AG09319 (cell line): ENCODE measurements around the gene TCF7L2.

Experiments used
- DNase-seq: peaks from one replicate; pipeline ENCODE4 v3.0.0-alpha.2; 2010; ENCODE audit warnings: low read depth; ENCODE audit errors: extremely low read depth
- TF ChIP-seq, protein P1 (sequence below): IDR thresholded peaks from 2 replicates; pipeline ENCODE4 v1.5.1; 2011; ENCODE audit warnings: low read depth, mild to moderate bottlenecking, inconsistent platforms, low read length, moderate library complexity

TCF7L2 gene

DNA sequence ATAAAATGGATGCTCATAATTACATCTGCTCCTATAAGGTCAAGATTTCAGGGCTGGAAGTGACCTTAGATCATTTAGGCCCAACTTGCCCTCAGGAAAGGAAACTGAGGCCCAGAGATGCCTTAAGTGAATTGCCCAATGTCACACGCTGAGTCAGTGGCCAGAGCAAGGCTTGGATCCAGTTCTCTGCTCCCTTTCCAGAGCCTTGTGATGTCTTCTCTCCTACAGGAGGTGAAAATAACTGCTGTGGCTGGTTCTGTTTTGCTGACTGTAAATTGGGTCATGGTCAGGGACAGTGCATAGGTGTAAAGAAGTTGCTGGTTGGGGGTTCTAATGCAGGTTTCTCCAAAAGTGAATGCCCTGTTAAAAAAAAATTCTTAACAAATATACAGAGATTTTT lies 91.3 kb downstream of the TCF7L2 start:
- no peak for DNase-seq
- TF ChIP-seq, protein P1, sequence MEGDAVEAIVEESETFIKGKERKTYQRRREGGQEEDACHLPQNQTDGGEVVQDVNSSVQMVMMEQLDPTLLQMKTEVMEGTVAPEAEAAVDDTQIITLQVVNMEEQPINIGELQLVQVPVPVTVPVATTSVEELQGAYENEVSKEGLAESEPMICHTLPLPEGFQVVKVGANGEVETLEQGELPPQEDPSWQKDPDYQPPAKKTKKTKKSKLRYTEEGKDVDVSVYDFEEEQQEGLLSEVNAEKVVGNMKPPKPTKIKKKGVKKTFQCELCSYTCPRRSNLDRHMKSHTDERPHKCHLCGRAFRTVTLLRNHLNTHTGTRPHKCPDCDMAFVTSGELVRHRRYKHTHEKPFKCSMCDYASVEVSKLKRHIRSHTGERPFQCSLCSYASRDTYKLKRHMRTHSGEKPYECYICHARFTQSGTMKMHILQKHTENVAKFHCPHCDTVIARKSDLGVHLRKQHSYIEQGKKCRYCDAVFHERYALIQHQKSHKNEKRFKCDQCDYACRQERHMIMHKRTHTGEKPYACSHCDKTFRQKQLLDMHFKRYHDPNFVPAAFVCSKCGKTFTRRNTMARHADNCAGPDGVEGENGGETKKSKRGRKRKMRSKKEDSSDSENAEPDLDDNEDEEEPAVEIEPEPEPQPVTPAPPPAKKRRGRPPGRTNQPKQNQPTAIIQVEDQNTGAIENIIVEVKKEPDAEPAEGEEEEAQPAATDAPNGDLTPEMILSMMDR, result no peak

DNA sequence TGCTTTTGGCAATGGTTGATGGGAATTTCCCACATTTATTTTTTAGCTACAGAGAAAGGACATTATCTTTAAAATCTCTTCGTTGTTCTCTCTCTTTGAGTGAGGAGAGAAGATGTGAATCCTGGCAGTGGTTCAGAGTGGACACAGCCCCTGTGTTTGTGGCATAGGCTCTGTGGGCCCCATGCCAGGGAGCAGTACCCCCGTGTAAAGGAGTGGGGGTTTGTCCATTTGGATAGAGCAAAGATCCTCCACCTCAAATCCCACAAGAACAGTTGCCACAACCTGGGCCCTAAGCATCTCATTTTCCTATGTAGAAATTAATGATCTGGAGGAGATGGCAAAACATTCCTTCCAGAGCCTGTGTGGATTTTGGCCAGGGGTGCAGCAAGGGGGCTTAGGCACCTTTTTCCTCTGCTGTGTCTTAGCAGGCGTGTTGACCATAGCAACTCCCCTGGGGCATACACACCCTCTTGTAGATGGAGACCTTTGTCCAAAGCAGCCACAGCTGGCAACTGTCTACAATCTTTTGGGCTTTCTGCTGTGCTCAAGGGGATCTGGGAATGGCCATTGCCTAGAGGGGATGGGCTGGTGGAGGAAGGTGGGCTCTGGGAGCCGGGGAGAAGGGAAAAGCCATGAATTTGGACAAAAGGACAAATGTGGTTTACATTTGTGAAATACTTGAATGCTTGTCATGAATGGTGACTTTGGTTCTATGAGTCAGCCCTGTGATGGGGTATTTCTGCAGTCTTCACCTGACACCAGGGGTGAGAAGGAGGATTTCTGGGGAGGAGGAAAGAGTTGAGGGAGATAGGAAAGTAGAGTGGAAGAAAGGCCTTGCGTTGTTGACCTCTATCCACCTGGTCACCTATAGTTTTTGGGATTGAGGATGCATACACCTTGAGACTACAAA lies 92.0 kb downstream of the TCF7L2 start:
- TF ChIP-seq, protein P1, result no peak

GRCh38 chr10:113042868-113043267 lies 92.8 kb downstream of the TCF7L2 start:
- TF ChIP-seq, protein P1, result no peak
- no peak for DNase-seq

More for the DNA sequence above, 92.0 kb downstream of the TCF7L2 start:
- no peak for DNase-seq

DNA sequence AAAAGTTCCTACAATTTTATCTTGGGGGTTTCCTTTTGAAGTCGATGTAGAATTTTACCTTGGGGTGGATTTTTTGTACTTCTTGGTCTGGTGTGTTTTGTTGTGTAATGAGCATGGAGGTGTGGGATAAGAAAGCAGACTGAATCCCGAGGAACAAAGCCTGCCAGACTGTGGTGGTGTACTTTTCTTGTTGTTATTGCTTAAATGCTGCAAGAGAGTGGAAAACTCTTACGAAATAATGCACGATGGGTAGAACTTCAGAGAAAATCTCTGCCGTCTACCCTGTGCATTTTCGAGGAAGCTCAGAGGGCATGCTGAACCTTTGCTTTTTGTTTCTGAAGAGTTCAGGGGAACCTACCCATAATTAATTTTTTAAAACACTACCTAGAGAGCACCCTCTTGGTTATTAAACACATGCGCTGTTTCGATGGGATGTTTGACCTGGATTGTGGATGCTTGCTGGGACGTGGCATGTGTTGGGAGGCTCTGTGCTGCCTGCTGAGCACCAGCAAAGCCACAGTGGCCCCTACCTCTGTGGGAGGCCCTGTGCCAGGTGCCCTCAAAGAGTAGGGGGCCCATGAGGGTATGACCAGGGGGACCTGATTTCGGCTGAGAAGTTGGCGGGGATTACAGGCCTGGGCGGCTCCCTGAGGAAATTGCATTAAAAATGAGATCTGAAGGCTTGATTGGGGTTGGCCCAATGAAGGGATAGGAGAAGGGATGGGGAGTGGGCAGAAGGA lies 94.1 kb downstream of the TCF7L2 start:
- no peak for DNase-seq
- TF ChIP-seq, protein P1, result no peak

DNA sequence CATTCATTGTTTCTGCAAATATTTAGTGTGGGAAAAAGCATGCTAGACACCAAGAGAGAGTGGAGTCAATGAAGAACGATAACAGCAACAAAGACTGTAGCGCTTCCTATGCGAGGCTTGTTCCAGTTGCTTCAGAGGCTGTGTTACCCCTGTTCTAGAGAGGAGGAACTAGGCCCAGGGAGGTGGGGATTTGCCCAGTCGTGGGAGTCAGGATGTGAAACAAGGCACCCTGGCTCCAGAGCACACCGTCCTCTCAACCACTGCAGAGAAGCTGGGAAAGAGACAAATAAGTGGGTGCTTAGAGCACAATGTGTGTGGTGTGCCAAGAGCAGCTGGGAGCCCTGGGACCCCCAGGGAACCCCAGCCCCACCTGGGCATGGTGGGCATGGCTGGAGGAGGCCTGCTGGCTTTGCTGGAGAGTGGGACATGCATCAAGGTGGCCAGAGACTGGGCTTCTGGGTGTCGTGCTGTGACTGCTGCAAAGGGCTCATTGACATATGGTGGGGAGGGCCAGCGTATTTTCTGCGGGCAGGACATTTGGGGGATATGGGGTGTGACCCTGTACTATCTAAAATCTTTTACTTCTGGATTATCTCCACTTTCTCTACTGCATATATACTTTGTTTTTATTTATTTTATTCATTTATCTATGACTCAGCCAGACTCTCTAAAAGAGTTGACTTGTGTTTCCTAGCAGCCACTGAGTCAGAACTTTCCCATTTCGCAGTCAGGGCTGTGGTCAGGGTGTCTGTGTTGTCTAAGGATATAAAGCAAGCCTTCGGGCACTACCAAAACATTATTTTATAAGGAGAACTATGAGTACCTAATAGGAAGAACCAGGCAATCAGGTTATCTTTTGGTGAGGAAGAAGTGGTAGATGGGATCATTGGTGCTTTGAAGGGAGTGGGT lies 95.4 kb downstream of the TCF7L2 start:
- TF ChIP-seq, protein P1, result no peak
- peak; percentile 53 for DNase-seq

- TF ChIP-seq, protein P1, result no peak
- no peak for DNase-seq
Observed at GRCh38 chr10:113047151-113047550, 97.1 kb downstream of the TCF7L2 start.
